ENCODE measurements around the gene CTAG1B. TPM values are rescaled to one million over a fixed set of nuclear protein-coding genes. Genes with fewer than 3 reads are reported as not detected.
"Not testable (repeated sequence)": the region's sequence is repeated elsewhere in the genome, so short reads cannot be mapped to it uniquely, and the experiment has no call there.

CTAG1B gene
- total RNA-seq, 1 donor from 2014 or later: not detected

DNA sequence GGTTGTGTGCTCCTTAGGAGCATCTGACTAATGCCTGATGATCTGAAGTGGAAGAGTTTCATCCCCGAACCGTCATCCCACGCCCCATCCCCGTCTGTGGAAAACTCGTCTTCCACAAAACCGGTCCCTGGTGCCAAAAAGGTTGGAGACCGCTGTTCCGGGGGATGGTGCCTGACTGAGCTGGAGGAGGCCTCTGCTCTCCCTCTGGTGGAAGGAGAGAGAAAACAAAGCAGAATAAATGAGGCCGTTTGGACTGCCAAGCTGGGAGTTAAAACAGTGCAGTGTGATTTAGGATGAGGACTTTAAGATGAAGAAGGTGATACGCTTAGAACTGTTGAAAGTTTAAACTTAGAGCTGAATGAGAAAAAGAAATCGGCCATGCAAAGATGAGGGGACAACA, 14.6 kb upstream of the CTAG1B start:
- not testable (repeated sequence) for H3K36me3 ChIP-seq (ENCODE audit: control insufficient read depth in 3 of 3, insufficient read depth in 3 of 3, low read length in 3 of 3); H3K9me3 ChIP-seq (ENCODE audit: control insufficient read depth in 3 of 3, low read length in 3 of 3); H3K4me1 ChIP-seq (ENCODE audit: control insufficient read depth in 3 of 3, insufficient read depth in 3 of 3, low read length in 3 of 3); H3K4me3 ChIP-seq (ENCODE audit: low read length in 3 of 3); H3K9ac ChIP-seq (ENCODE audit: low read depth in 1 of 3, low read length in 3 of 3); H3K27ac ChIP-seq (ENCODE audit: low read depth, low read length); H3K27me3 ChIP-seq (ENCODE audit: control insufficient read depth in 3 of 3, insufficient read depth in 3 of 3, low read length in 3 of 3)

- not testable (repeated sequence) for H3K9me3 ChIP-seq (ENCODE audit: control insufficient read depth in 3 of 3, low read length in 3 of 3); H3K27me3 ChIP-seq (ENCODE audit: control insufficient read depth in 3 of 3, insufficient read depth in 3 of 3, low read length in 3 of 3); H3K36me3 ChIP-seq (ENCODE audit: control insufficient read depth in 3 of 3, insufficient read depth in 3 of 3, low read length in 3 of 3); H3K9ac ChIP-seq (ENCODE audit: low read depth in 1 of 3, low read length in 3 of 3); H3K27ac ChIP-seq (ENCODE audit: low read depth, low read length); H3K4me1 ChIP-seq (ENCODE audit: control insufficient read depth in 3 of 3, insufficient read depth in 3 of 3, low read length in 3 of 3); H3K4me3 ChIP-seq (ENCODE audit: low read length in 3 of 3)
Measured at GRCh38 chrX:154630949-154631348, 11.9 kb upstream of the CTAG1B start.

GRCh38 chrX:154628960-154629359, 9.9 kb upstream of the CTAG1B start:
- not testable (repeated sequence) for H3K9ac ChIP-seq (ENCODE audit: low read depth in 1 of 3, low read length in 3 of 3); H3K9me3 ChIP-seq (ENCODE audit: control insufficient read depth in 3 of 3, low read length in 3 of 3); H3K36me3 ChIP-seq (ENCODE audit: control insufficient read depth in 3 of 3, insufficient read depth in 3 of 3, low read length in 3 of 3); H3K27ac ChIP-seq (ENCODE audit: low read depth, low read length); H3K4me1 ChIP-seq (ENCODE audit: control insufficient read depth in 3 of 3, insufficient read depth in 3 of 3, low read length in 3 of 3); H3K4me3 ChIP-seq (ENCODE audit: low read length in 3 of 3); H3K27me3 ChIP-seq (ENCODE audit: control insufficient read depth in 3 of 3, insufficient read depth in 3 of 3, low read length in 3 of 3)

DNA sequence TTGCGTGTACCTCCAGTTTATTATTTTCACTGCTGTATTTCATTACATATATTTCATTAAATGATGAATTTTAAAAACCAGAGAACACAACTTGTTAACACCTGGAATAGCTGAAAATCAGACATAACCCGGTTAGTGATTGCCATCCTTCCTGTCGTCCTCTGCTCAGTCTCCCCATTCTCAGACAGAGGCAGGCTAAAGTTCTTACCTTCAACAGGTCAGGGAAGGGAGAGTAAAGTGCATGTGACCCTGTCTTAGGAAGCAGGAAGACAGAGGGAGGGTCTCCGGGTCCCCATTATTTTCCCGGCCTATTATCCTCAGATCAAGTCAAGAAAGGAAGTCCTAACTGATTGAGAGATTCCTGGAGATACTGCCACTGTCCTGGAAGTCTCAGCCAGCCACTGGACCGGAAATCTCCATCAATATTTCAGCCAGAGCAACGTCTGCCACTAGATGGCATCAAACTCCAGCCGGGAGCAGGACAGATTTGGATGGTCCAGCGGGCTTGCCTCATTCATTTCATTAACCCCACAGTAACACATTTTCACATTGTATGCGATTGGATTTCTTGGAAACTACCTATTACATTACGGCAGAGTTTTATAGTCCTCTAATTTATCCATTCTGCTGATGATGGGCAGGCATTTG, 1.8 kb upstream of the CTAG1B start:
- not testable (repeated sequence) for H3K4me3 ChIP-seq (ENCODE audit: low read length in 3 of 3); H3K9me3 ChIP-seq (ENCODE audit: control insufficient read depth in 3 of 3, low read length in 3 of 3); H3K27ac ChIP-seq (ENCODE audit: low read depth, low read length); H3K27me3 ChIP-seq (ENCODE audit: control insufficient read depth in 3 of 3, insufficient read depth in 3 of 3, low read length in 3 of 3); H3K36me3 ChIP-seq (ENCODE audit: control insufficient read depth in 3 of 3, insufficient read depth in 3 of 3, low read length in 3 of 3); H3K9ac ChIP-seq (ENCODE audit: low read depth in 1 of 3, low read length in 3 of 3); H3K4me1 ChIP-seq (ENCODE audit: control insufficient read depth in 3 of 3, insufficient read depth in 3 of 3, low read length in 3 of 3)

DNA sequence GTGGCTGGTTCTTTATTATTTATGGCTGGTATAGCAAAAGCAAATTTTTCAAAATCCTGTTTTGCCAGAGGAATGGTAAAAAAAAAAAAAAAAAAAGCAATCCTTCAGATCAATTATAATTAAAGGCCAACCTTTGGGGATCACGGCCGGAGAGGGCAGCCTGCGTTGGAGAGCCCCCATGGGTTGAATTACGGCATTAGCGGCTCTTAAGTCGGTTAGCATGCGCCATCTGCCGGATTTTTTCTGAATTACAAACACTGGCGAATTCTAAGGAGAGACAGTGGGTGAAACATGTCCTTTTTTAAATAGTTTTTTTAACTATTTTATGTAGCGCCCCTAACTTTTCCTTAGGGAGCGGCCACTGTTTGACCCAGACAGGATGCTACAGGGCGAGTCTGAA, 5.5 kb downstream of the CTAG1B start:
- H3K9ac ChIP-seq (ENCODE audit: low read depth in 1 of 3, low read length in 3 of 3); H3K27me3 ChIP-seq (ENCODE audit: control insufficient read depth in 3 of 3, insufficient read depth in 3 of 3, low read length in 3 of 3): not testable (repeated sequence)

GRCh38 chrX:154611146-154611545, 7.9 kb downstream of the CTAG1B start:
- not testable (repeated sequence) for H3K4me3 ChIP-seq (ENCODE audit: low read length in 3 of 3); H3K36me3 ChIP-seq (ENCODE audit: control insufficient read depth in 3 of 3, insufficient read depth in 3 of 3, low read length in 3 of 3); H3K27me3 ChIP-seq (ENCODE audit: control insufficient read depth in 3 of 3, insufficient read depth in 3 of 3, low read length in 3 of 3); H3K27ac ChIP-seq (ENCODE audit: low read depth, low read length); H3K4me1 ChIP-seq (ENCODE audit: control insufficient read depth in 3 of 3, insufficient read depth in 3 of 3, low read length in 3 of 3); H3K9ac ChIP-seq (ENCODE audit: low read depth in 1 of 3, low read length in 3 of 3); H3K9me3 ChIP-seq (ENCODE audit: control insufficient read depth in 3 of 3, low read length in 3 of 3)

More for the DNA sequence above, 5.5 kb downstream of the CTAG1B start:
- H3K9me3 ChIP-seq (ENCODE audit: control insufficient read depth in 3 of 3, low read length in 3 of 3); H3K27ac ChIP-seq (ENCODE audit: low read depth, low read length); H3K4me1 ChIP-seq (ENCODE audit: control insufficient read depth in 3 of 3, insufficient read depth in 3 of 3, low read length in 3 of 3); H3K4me3 ChIP-seq (ENCODE audit: low read length in 3 of 3); H3K36me3 ChIP-seq (ENCODE audit: control insufficient read depth in 3 of 3, insufficient read depth in 3 of 3, low read length in 3 of 3): not testable (repeated sequence)

DNA sequence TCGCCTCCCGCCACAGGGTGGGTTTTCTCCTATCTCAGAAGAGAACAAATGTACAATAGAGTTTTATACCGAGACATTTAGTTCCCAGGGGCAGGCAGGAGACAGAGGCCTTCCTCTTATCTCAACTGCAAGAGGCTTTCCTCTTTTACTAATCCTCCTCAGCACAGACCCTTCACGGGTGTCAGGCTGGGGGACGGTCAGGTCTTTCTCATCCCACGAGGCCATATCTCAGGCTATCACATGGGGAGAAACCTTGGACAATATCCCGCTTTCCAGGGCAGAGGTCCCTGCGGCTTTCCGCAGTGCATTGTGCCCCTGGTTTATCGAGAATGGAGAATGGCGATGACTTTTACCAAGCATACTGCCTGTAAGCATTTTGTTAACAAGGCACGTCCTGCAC, 10.3 kb downstream of the CTAG1B start:
- H3K27ac ChIP-seq (ENCODE audit: low read depth, low read length); H3K27me3 ChIP-seq (ENCODE audit: control insufficient read depth in 3 of 3, insufficient read depth in 3 of 3, low read length in 3 of 3); H3K9me3 ChIP-seq (ENCODE audit: control insufficient read depth in 3 of 3, low read length in 3 of 3); H3K36me3 ChIP-seq (ENCODE audit: control insufficient read depth in 3 of 3, insufficient read depth in 3 of 3, low read length in 3 of 3); H3K4me1 ChIP-seq (ENCODE audit: control insufficient read depth in 3 of 3, insufficient read depth in 3 of 3, low read length in 3 of 3); H3K4me3 ChIP-seq (ENCODE audit: low read length in 3 of 3); H3K9ac ChIP-seq (ENCODE audit: low read depth in 1 of 3, low read length in 3 of 3): not testable (repeated sequence)

DNA sequence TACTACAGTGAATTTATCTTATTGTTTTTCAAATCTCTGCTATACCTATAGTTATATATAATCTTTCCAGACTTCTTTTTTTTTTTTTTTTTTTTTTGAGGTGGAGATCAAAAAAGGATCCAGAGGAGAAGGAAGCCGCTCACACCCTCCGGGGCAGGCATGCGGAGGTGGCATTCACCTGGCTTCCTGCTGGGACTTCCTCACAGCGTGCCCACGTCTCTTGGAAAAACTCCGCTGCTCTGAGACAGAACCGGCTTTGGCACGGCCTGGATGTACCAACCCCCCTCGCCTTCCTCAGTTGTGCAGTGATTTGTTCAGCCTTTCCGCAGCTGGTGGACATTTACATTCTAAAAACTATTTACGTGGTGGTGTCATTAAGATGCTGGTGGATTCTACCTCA, 11.1 kb downstream of the CTAG1B start:
- not testable (repeated sequence) for H3K27ac ChIP-seq (ENCODE audit: low read depth, low read length); H3K4me3 ChIP-seq (ENCODE audit: low read length in 3 of 3); H3K27me3 ChIP-seq (ENCODE audit: control insufficient read depth in 3 of 3, insufficient read depth in 3 of 3, low read length in 3 of 3); H3K36me3 ChIP-seq (ENCODE audit: control insufficient read depth in 3 of 3, insufficient read depth in 3 of 3, low read length in 3 of 3); H3K9me3 ChIP-seq (ENCODE audit: control insufficient read depth in 3 of 3, low read length in 3 of 3); H3K9ac ChIP-seq (ENCODE audit: low read depth in 1 of 3, low read length in 3 of 3); H3K4me1 ChIP-seq (ENCODE audit: control insufficient read depth in 3 of 3, insufficient read depth in 3 of 3, low read length in 3 of 3)

- Histone ChIP-seq H3K4me1 (ENCODE audit: control insufficient read depth in 3 of 3, insufficient read depth in 3 of 3, low read length in 3 of 3) (peaks cover 0 to 4% (median 0%) of the 10 kb centered on the region in 3 donors), H3K36me3 (ENCODE audit: control insufficient read depth in 3 of 3, insufficient read depth in 3 of 3, low read length in 3 of 3) (no peaks in the 10 kb centered on the region), H3K27me3 (ENCODE audit: control insufficient read depth in 3 of 3, insufficient read depth in 3 of 3, low read length in 3 of 3) (no peaks in the 10 kb centered on the region), H3K9ac (ENCODE audit: low read depth in 1 of 3, low read length in 3 of 3) (no peak overlapping the region), H3K27ac (ENCODE audit: low read depth, low read length) (no peak overlapping the region), H3K9me3 (ENCODE audit: control insufficient read depth in 3 of 3, low read length in 3 of 3) (no peaks in the 10 kb centered on the region), H3K4me3 (ENCODE audit: low read length in 3 of 3) (no peak overlapping the region)
Measured at GRCh38 chrX:154607370-154607769, 11.7 kb downstream of the CTAG1B start.

GRCh38 chrX:154605566-154605965, 13.5 kb downstream of the CTAG1B start:
- H3K27me3 ChIP-seq (ENCODE audit: control insufficient read depth in 3 of 3, insufficient read depth in 3 of 3, low read length in 3 of 3): peaks cover 0 to 4% (median 0%) of the 10 kb centered on the region in 3 donors
- no peak overlapping the region for H3K4me3 ChIP-seq (ENCODE audit: low read length in 3 of 3)
- no peak overlapping the region for H3K27ac ChIP-seq (ENCODE audit: low read depth, low read length)
- H3K4me1 ChIP-seq (ENCODE audit: control insufficient read depth in 3 of 3, insufficient read depth in 3 of 3, low read length in 3 of 3): peaks cover 0 to 4% (median 0%) of the 10 kb centered on the region in 3 donors
- H3K36me3 ChIP-seq (ENCODE audit: control insufficient read depth in 3 of 3, insufficient read depth in 3 of 3, low read length in 3 of 3): no peaks in the 10 kb centered on the region
- H3K9ac ChIP-seq (ENCODE audit: low read depth in 1 of 3, low read length in 3 of 3): no peak overlapping the region
- H3K9me3 ChIP-seq (ENCODE audit: control insufficient read depth in 3 of 3, low read length in 3 of 3): no peaks in the 10 kb centered on the region
